HCT116 (cell line): ENCODE data around the gene SLC25A42. TPM values are rescaled to one million over a fixed set of nuclear protein-coding genes. Genes with fewer than 3 reads are reported as not detected.

Source experiments
- ATAC-seq: fragments of 200-7000 bp; cut with Tn5 transposase; 2 replicates; pipeline ENCODE4 v1.9.1; 2020; ENCODE audit warnings: mild to moderate bottlenecking, moderate library complexity
- BruUV-seq: library from RNA; stranded (reverse); fragments of 400-500 nt; replicated peaks from 2 replicates; lab custom pipeline; 2021; lab: Mats Ljungman, UMichigan
- CTCF ChIA-PET: fragments of 300-600 bp; sonication (Branson Sonifier 250); formaldehyde crosslinking; loops from one replicate; lab custom pipeline; 2021; ENCODE audit warnings: antibody characterized with exemption; lab: Charles Lee
- POLR2A ChIA-PET: fragments of 300-600, 350-600 bp; sonication (Branson Sonifier 250); formaldehyde crosslinking; loops from one replicate; lab custom pipeline; 2021; ENCODE audit warnings: antibody characterized with exemption; lab: Charles Lee
- RAD21 ChIA-PET, 2 experiments: fragments of 300-600 bp; sonication (Branson Sonifier 250); formaldehyde crosslinking; loops; one replicate each; lab custom pipeline; 2023; ENCODE audit warnings: low total read pairs in 2 of 2; ENCODE audit not compliant: uncharacterized antibody in 2 of 2, unreplicated experiment in 2 of 2, low non-redundant PET in 1 of 2; lab: Charles Lee
- DNase-seq: peaks from one replicate; pipeline ENCODE4 v3.0.0-alpha.2; 2010; ENCODE audit warnings: low read depth, low spot score
- H2AFZ ChIP-seq: fragments of 200-600 bp; shearing (Covaris generic), sonication (generic); 2 replicates; pipeline ENCODE4 v1.6.1; 2017; ENCODE audit warnings: low read depth, mixed run types, mixed read lengths, antibody characterized with exemption, low read length; ENCODE audit not compliant: poor library complexity, severe bottlenecking
- H3K27ac ChIP-seq: 2 replicates; pipeline ENCODE4 v1.5.1; 2012; ENCODE audit warnings: low read depth, low read length
- H3K27me3 ChIP-seq: fragments of 200-600 bp; sonication (generic); 2 replicates; pipeline ENCODE4 v1.6.1; 2016; ENCODE audit warnings: mixed run types, low read length, mixed read lengths; ENCODE audit not compliant: insufficient read depth
- H3K36me3 ChIP-seq, 2 experiments: fragments of 200-500 bp in 1 of 2; fragments of 200-600 bp in 1 of 2; sonication (Bioruptor generic) in 1 of 2; sonication (generic) in 1 of 2; 2 replicates each; pipeline versions ENCODE4 v1.5.1 to v1.6.1; 2014 to 2016; ENCODE audit warnings: low read length in 2 of 2, inconsistent platforms in 1 of 2, mixed read lengths in 1 of 2, mixed run types in 1 of 2; ENCODE audit not compliant: insufficient read depth in 2 of 2, control insufficient read depth in 1 of 2
- H3K4me1 ChIP-seq, 2 experiments: fragments of 200-600 bp in 1 of 2; sonication (generic) in 1 of 2; 2 replicates each; pipeline versions ENCODE4 v1.5.1 to v1.6.1; 2012 to 2017; ENCODE audit warnings: low read length in 2 of 2, inconsistent platforms in 1 of 2, mild to moderate bottlenecking in 1 of 2, mixed read lengths in 1 of 2, mixed run types in 1 of 2, moderate library complexity in 1 of 2; ENCODE audit not compliant: insufficient read depth in 2 of 2, control insufficient read depth in 1 of 2
- H3K4me2 ChIP-seq: fragments of 200-600 bp; sonication (generic); 2 replicates; pipeline ENCODE4 v1.6.1; 2017; ENCODE audit warnings: mixed run types, low read length, mixed read lengths
- H3K4me3 ChIP-seq, 2 experiments: fragments of 200-600 bp in 1 of 2; sonication (generic) in 1 of 2; replicated peaks in 1 of 2; 2 replicates each; pipeline ENCODE4 v1.5.1; 2011 to 2016; ENCODE audit warnings: low read length in 2 of 2, control low read depth in 1 of 2, low read depth in 1 of 2, mild to moderate bottlenecking in 1 of 2, mixed read lengths in 1 of 2, mixed run types in 1 of 2
- H3K79me2 ChIP-seq: fragments of 200-600 bp; sonication (generic); 2 replicates; pipeline ENCODE4 v1.6.1; 2017; ENCODE audit warnings: mild to moderate bottlenecking, mixed run types, low read length, moderate library complexity, mixed read lengths; ENCODE audit not compliant: insufficient read depth
- H3K9ac ChIP-seq: fragments of 200-600 bp; sonication (generic); 2 replicates; pipeline ENCODE4 v1.6.1; 2016; ENCODE audit warnings: low read length, mixed read lengths
- H3K9me2 ChIP-seq: fragments of 200-600 bp; sonication (generic), shearing (Covaris generic); 2 replicates; pipeline ENCODE4 v1.6.1; 2017; ENCODE audit warnings: mixed run types, mild to moderate bottlenecking, moderate library complexity; ENCODE audit not compliant: insufficient read depth
- H3K9me3 ChIP-seq, 2 experiments: fragments of 200-500 bp in 1 of 2; fragments of 200-600 bp in 1 of 2; sonication (Bioruptor generic) in 1 of 2; sonication (generic) in 1 of 2; 2 replicates each; pipeline ENCODE4 v1.6.1; 2014 to 2017; ENCODE audit warnings: low read length in 2 of 2, mixed read lengths in 2 of 2, inconsistent platforms in 1 of 2, low read depth in 1 of 2, mild to moderate bottlenecking in 1 of 2, mixed run types in 1 of 2, moderate library complexity in 1 of 2; ENCODE audit not compliant: control insufficient read depth in 1 of 2, insufficient read depth in 1 of 2
- H4K20me1 ChIP-seq: fragments of 200-600 bp; sonication (generic), shearing (Covaris generic); 2 replicates; pipeline ENCODE4 v1.6.1; 2017; ENCODE audit warnings: mixed run types, mild to moderate bottlenecking, moderate library complexity; ENCODE audit not compliant: insufficient read depth
- EGR1 ChIP-seq: IDR thresholded peaks from 2 replicates; pipeline ENCODE4 v1.6.1; 2012; ENCODE audit warnings: low read depth
- EZH2 ChIP-seq: fragments of 200-600 bp; sonication (generic); IDR thresholded peaks from 2 replicates; pipeline ENCODE4 v1.6.1; 2017; ENCODE audit warnings: antibody characterized with exemption, mixed run types
- JUND ChIP-seq: IDR thresholded peaks from 2 replicates; pipeline ENCODE4 v1.6.1; 2012
- RAD21 ChIP-seq: IDR thresholded peaks from 2 replicates; pipeline ENCODE4 v1.6.1; 2012; ENCODE audit warnings: low read depth, mild to moderate bottlenecking
- SRF ChIP-seq: IDR thresholded peaks from 2 replicates; pipeline ENCODE4 v1.6.1; 2012; ENCODE audit warnings: low read depth
- TCF7L2 ChIP-seq: IDR thresholded peaks from 2 replicates; pipeline ENCODE4 v1.7.0; 2011; ENCODE audit warnings: borderline replicate concordance, inconsistent platforms; ENCODE audit not compliant: insufficient read depth, insufficient read length; ENCODE audit errors: extremely low read depth
- ZFX ChIP-seq: fragments of 450-650 bp; IDR thresholded peaks from 2 replicates; pipeline ENCODE4 v1.6.1; 2017
- intact Hi-C: fragments of 100-400 bp; cut with micrococcal nuclease; formaldehyde crosslinking; loops from 2 replicates; pipeline ENCODE4 v1.10.0; 2022
- total RNA-seq: library from RNA; stranded (reverse); gene quantifications from one replicate; pipeline ENCODE4 v1.2.1, GENCODE V29; 2021; ENCODE audit not compliant: unreplicated experiment
- TF ChIP-seq, protein P1 (sequence below): IDR thresholded peaks from 2 replicates; pipeline ENCODE4 v1.6.1; 2012
- TF ChIP-seq, protein P2 (sequence below): IDR thresholded peaks from 2 replicates; pipeline ENCODE4 v1.6.1; 2011; ENCODE audit warnings: mild to moderate bottlenecking, low read length, moderate library complexity; ENCODE audit not compliant: insufficient replicate concordance; ENCODE audit errors: extremely low read depth

Gene SLC25A42
- total RNA-seq, 1 experiment from 2014 or later, result 10.2 TPM

DNA sequence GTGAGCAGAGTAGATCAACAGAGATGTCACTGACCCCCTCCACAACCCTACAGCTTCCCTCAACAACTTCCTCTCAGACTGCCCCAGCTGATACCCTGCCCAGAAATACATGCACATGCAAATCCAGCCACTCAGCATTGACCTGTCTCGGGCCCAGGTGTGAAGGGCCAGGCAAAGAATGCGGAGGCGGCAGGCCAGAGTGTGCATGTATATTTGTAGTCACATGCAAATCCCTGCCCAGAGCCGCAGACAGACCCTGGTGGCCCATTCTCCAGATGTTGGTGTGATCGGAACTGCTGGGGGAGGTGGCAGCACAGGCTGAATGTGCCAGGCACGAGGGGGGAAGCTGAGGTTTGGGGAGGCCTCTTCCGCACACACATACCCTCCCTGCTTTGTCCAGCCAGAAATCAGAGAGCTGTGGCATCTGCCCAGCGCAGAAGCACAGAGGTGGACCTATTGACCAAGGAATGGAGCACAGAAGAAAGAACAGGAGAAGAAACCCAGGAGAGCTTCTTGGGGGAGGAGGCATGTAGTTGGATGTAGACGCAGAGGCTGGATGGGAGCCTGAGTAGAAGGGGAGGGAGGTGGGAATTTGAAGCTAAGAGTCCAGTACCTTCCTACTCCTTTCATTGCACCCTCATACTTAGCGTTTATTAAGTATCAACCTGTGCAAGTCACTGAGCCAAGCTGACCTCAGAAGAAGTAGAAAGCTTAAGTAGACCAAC is 91.9 kb downstream of the SLC25A42 start:
- Histone ChIP-seq H3K27me3 (no peaks in the 10 kb centered on the region), H3K79me2 (no peaks in the 10 kb centered on the region), H3K36me3 (no peaks in the 10 kb centered on the region; a peak in 1 of 4 replicates), H3K9me2 (no peaks in the 10 kb centered on the region), H4K20me1 (no peaks in the 10 kb centered on the region), H3K9ac (no peak overlapping the region), H2AFZ (no peak overlapping the region), H3K4me3 (no peak overlapping the region)
- RAD21 ChIA-PET, result no interaction called here
- DNase-seq, result no peak
- ATAC-seq, result no peak
- BruUV-seq, result no TSS peak
- TF ChIP-seq EZH2 (no peak), EGR1 (no peak), ZFX (no peak), TCF7L2 (no peak), SRF (no peak), RAD21 (no peak), JUND (no peak)
- TF ChIP-seq, protein P1, sequence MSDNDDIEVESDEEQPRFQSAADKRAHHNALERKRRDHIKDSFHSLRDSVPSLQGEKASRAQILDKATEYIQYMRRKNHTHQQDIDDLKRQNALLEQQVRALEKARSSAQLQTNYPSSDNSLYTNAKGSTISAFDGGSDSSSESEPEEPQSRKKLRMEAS, result no peak
- TF ChIP-seq, protein P2, sequence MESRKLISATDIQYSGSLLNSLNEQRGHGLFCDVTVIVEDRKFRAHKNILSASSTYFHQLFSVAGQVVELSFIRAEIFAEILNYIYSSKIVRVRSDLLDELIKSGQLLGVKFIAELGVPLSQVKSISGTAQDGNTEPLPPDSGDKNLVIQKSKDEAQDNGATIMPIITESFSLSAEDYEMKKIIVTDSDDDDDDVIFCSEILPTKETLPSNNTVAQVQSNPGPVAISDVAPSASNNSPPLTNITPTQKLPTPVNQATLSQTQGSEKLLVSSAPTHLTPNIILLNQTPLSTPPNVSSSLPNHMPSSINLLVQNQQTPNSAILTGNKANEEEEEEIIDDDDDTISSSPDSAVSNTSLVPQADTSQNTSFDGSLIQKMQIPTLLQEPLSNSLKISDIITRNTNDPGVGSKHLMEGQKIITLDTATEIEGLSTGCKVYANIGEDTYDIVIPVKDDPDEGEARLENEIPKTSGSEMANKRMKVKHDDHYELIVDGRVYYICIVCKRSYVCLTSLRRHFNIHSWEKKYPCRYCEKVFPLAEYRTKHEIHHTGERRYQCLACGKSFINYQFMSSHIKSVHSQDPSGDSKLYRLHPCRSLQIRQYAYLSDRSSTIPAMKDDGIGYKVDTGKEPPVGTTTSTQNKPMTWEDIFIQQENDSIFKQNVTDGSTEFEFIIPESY, result no peak
- TF ChIP-seq, all 23 proteins: peak for 0
- Histone ChIP-seq H3K27ac (no peak overlapping the region), H3K4me2 (no peak overlapping the region), H3K9me3 (no peaks in the 10 kb centered on the region), H3K4me1 (no peaks in the 10 kb centered on the region)
- intact Hi-C loops, result no loop called here
- ChIA-PET POLR2A (interaction anchor here (1.0 kb wide), 1 partner anchor 10 kb away, joined by 3 read pairs; no protein-coding TSS in a partner anchor), CTCF (interaction anchor here (1.2 kb wide), 1 partner anchor 10 kb away, joined by 3 read pairs; no protein-coding TSS in a partner anchor)
